Right lobe of liver (tissue), 6 donors: ENCODE data around the gene KCNK13. TPM values are rescaled to one million over a fixed set of nuclear protein-coding genes. Genes with fewer than 3 reads are reported as not detected.

Source experiments
- ATAC-seq, 4 donors: fragments of 200-7000 bp; cut with Tn5 transposase; one replicate each; pipeline ENCODE4 v1.9.1; 2020; ENCODE audit warnings: mild to moderate bottlenecking in 4 of 4, moderate library complexity in 4 of 4
- DNase-seq, 3 donors: peaks; one replicate each; pipeline ENCODE4 v3.0.0-alpha.2; 2020
- H3K27ac ChIP-seq, 3 donors: fragments of 200-600 bp; one replicate each; pipeline ENCODE4 v1.8.0; 2022
- H3K27me3 ChIP-seq, 2 donors: fragments of 200-600 bp; one replicate each; pipeline ENCODE4 v1.8.0; 2022
- H3K36me3 ChIP-seq, 4 donors: fragments of 200-600 bp; sonication (generic) in 1 of 4; one replicate each; pipeline versions ENCODE4 v1.5.1 to v1.8.0; 2017 to 2022; ENCODE audit warnings: control low read depth in 1 of 4
- H3K4me1 ChIP-seq, 4 donors: fragments of 200-600 bp; sonication (generic) in 1 of 4; one replicate each; pipeline versions ENCODE4 v1.5.1 to v1.8.0; 2017 to 2022; ENCODE audit warnings: control low read depth in 1 of 4
- H3K4me3 ChIP-seq, 3 donors: fragments of 200-600 bp; one replicate each; pipeline ENCODE4 v1.8.0; 2022
- H3K9me3 ChIP-seq, 4 donors: fragments of 200-600 bp; sonication (generic) in 1 of 4; one replicate each; pipeline versions ENCODE4 v1.5.1 to v1.8.0; 2017 to 2022; ENCODE audit warnings: control low read depth in 1 of 4
- CTCF ChIP-seq, 4 donors: fragments of 200-600 bp in 3 of 4; fragments of 450-650 bp in 1 of 4; IDR thresholded peaks; one replicate each; pipeline versions ENCODE4 v1.5.1 to v1.8.0; 2016 to 2022; ENCODE audit warnings: antibody characterized with exemption in 4 of 4, mild to moderate bottlenecking in 2 of 4
- POLR2A ChIP-seq: fragments of 450-650 bp; IDR thresholded peaks from one replicate; pipeline ENCODE4 v1.6.1; 2017; ENCODE audit warnings: antibody characterized with exemption, mild to moderate bottlenecking
- WGBS: methylation state at CpG from one replicate; pipeline ENCODE4 v1.1.6; 2018; ENCODE audit warnings: low coverage, low lambda C conversion rate; ENCODE audit not compliant: insufficient coverage; ENCODE audit errors: missing lambda C conversion rate; 5-methylcytosine and 5-hydroxymethylcytosine counted together
- intact Hi-C, 2 donors: fragments of 100-400 bp; cut with DNase I; formaldehyde crosslinking; loops; one replicate each; pipeline versions ENCODE4 v1.11.2 to v1.14.1; 2022
- total RNA-seq, 6 experiments: library from RNA; depleted of rRNA in 2 of 6; stranded (reverse); fragments of >200 nt in 2 of 6; fragmentation: NEBNext Ultra II Directional in 3 of 6; extraction: Animal tissue kit (Norgen Biotek cat#: 25700) in 3 of 6; gene quantifications; one replicate each; pipeline versions ENCODE4 v1.1.0 to v1.2.4, GENCODE V29; 2016 to 2023
- donor health status: DM: no; HTN: yes; CAD: no.
- donor health status: DM: no; HTN: no; CAD: no.
- donor health status: DM: no; HTN: no; CAD: no.
- donor health status: DM: no; HTN: yes; CAD: no.
- donor health status: DM: no; HTN: yes; CAD: no.

The KCNK13 gene
- total RNA-seq, 6 experiments from 2014 or later = 0.30 to 1.2 (median 0.36) TPM

- H3K9me3 ChIP-seq = no peaks in the 10 kb centered on the region
- WGBS = 90% methylated on average over 6 of the region's 6 CpGs
- no peak overlapping the region for H3K4me3 ChIP-seq
- peaks cover 0 to 7% (median 0%) of the 10 kb centered on the region in 4 donors for H3K36me3 ChIP-seq
- no peak for ATAC-seq
- H3K4me1 ChIP-seq = no peaks in the 10 kb centered on the region
- no peaks in the 10 kb centered on the region for H3K27me3 ChIP-seq
- H3K27ac ChIP-seq = no peak overlapping the region
- DNase-seq = no peak
- TF ChIP-seq CTCF (IDR thresholded peaks at IDR 0.05) = no peak
- TF ChIP-seq POLR2A = no peak
- intact Hi-C loops = no loop called here
Observed at GRCh38 chr14:90034835-90035525, 26.8 kb upstream of the KCNK13 start.

GRCh38 chr14:90039253-90040010 lies 22.4 kb upstream of the KCNK13 start:
- TF ChIP-seq CTCF (IDR thresholded peaks at IDR 0.05) (no peak), POLR2A (no peak)
- no peak for DNase-seq
- Histone ChIP-seq H3K27me3 (no peaks in the 10 kb centered on the region), H3K9me3 (no peaks in the 10 kb centered on the region), H3K4me1 (no peaks in the 10 kb centered on the region), H3K4me3 (no peak overlapping the region), H3K27ac (no peak overlapping the region), H3K36me3 (peaks cover 0 to under 1% (median 0%) of the 10 kb centered on the region in 4 donors)
- ATAC-seq = no peak
- intact Hi-C loops = no loop called here
- 97% methylated on average over 8 of the region's 11 CpGs for WGBS

- no peak for TF ChIP-seq CTCF (IDR thresholded peaks at IDR 0.05)
- no peak for TF ChIP-seq POLR2A
- Histone ChIP-seq H3K27ac (no peak overlapping the region), H3K36me3 (no peaks in the 10 kb centered on the region), H3K4me1 (no peaks in the 10 kb centered on the region), H3K4me3 (no peak overlapping the region), H3K27me3 (no peaks in the 10 kb centered on the region), H3K9me3 (no peaks in the 10 kb centered on the region)
- intact Hi-C loops = no loop called here
- no CpG with 5 or more reads among the region's 3 CpGs for WGBS
- ATAC-seq = no peak
- no peak for DNase-seq
Observed at GRCh38 chr14:90040411-90040810, 21.4 kb upstream of the KCNK13 start.

GRCh38 chr14:90042496-90043252 lies 19.1 kb upstream of the KCNK13 start:
- no peak overlapping the region for H3K4me3 ChIP-seq
- ATAC-seq (no peak), DNase-seq (no peak)
- H3K27ac ChIP-seq = no peak overlapping the region
- TF ChIP-seq CTCF (IDR thresholded peaks at IDR 0.05) (no peak), POLR2A (no peak)
- H3K36me3 ChIP-seq = no peaks in the 10 kb centered on the region
- H3K4me1 ChIP-seq = no peaks in the 10 kb centered on the region
- 90% methylated on average over 8 of the region's 9 CpGs for WGBS
- H3K9me3 ChIP-seq = no peaks in the 10 kb centered on the region
- intact Hi-C loops = no loop called here
- no peaks in the 10 kb centered on the region for H3K27me3 ChIP-seq
